ENCODE data around the gene NUBP2.

The NUBP2 gene

GRCh38 chr16:1782408-1783264 lies at the start of gene NUBP2, which contains the start of gene SPSB3:
TSS of gene NUBP2 (plus strand) at chr16:1782960. CDS start at chr16:1783021, 61 bp downstream.
TSS of gene SPSB3 (minus strand) at chr16:1782571. CDS start at chr16:1781483, 1,088 bp downstream.
- DNase-seq (ENCODE audit: low read depth): peak; percentile 95

- DNase-seq (ENCODE audit: low read depth): no peak
Observed at GRCh38 chr16:1734123-1734522, 48.6 kb upstream of the NUBP2 start.

- DNase-seq (ENCODE audit: low read depth): no peak
Observed at GRCh38 chr16:1734816-1735215, 47.9 kb upstream of the NUBP2 start.

- DNase-seq (ENCODE audit: low read depth): no peak
Observed at GRCh38 chr16:1740234-1740633, 42.5 kb upstream of the NUBP2 start.

DNA sequence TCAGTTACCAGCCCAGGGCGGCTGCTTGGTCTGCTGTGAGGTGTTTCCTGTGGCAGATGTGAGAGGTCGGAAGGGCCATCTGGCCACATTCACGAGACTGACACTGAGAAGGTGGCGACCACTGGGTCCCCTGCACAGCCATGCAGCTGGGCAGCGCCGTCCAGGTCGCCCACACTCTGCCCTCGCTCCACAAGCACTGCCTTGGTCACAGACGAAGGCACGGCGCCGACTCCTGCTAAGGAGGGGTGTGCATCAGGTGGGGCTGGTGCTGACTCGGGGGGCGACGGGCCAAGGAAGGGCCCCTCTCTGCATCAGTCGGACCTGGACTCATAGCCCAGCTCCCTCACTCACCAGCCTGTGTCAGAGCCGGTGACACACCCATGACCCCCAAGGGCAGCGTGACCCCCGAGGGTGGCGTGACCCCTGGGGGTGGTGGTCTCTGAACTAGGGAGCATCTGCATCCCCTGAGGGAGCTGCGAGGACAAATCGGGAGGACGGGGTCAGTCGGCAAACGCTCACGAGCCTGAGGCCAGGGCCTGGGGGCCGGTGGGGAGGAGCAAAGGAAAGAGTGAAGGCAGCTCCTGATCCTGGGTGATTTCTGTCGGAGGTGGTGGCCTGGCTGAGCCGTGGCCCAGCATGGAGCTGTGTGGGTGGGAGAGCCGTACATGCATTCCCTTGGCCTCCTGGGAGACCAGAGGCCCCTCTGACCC lies 41.8 kb upstream of the NUBP2 start:
- DNase-seq (ENCODE audit: low read depth): no peak

DNA sequence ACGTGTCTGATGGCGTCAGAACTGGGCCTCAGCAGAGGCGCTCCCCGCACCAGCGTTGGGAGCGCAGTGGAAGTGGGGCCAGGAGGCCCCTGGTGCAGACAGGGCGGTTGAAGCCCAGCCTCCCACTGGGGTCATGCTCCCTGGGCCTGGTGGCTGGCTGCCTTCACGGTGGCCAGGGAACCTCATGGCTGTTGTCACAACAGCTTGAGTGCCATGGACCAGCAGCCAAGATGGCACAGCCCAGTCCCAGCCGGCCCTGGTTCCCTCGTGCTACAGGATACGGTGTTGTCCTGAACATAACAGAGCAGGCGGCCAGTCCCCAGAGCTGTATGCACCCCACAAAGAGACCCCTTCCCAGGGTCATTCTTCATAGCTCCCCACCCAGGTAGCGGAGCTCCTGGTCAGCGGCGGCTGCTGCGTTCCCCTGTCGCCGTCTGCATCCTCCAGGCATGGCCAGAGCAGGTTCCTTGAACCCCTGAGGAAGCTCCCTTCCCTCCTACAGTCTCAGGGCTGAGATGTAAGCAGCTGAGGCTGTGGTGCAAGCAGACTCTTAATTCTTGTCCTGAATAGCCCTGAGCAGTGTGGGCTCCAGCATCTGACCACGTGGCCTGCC lies 41.1 kb upstream of the NUBP2 start:
- DNase-seq (ENCODE audit: low read depth): no peak

DNA sequence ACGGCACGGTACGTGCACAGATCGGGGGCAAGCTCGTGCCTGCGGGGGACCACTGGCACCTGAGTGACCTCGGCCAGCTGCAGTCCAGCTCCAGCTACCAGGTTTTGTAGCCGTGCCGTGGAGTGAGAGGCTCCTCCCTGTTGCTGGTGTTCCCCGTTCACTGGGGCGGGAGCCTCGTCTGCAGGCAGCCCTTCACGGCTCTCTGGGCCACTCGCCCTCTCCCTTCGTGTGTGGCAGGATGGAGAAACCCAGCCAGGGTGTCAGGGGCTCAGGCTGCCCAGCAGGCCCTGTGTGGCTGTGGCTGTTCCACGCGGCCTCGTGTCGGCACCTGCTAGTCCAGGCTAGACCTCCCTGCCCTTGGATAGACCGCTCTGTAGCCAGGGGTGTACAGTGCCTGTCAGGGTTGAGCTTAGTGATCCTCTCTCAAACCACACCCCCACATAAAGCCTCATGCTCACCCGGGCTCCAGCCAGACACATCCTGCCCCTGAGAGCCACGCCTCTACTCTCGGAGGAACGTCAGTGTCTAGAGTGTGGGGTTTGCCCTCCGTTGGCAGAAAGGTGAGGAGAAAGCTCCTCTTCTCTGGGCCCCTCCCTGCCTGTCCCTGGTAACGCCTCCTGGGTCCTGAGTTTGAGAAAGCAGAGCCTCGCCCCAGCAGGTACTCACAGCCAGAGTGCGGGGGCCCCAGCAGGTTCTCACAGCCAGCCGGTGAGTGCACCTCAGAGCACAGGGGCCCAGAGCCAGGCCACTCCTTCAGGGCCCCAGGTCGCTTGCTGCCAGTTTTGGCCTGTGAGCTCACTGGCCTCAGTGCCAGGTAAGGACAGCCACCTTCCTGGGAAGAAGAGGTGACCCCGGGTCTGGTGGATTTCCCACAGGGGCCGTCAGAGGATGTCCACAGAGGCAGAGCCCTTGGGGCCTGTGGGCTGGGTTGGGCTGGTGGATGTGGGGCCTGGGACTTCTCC lies 39.1 kb upstream of the NUBP2 start:
- no peak for DNase-seq (ENCODE audit: low read depth)

DNA sequence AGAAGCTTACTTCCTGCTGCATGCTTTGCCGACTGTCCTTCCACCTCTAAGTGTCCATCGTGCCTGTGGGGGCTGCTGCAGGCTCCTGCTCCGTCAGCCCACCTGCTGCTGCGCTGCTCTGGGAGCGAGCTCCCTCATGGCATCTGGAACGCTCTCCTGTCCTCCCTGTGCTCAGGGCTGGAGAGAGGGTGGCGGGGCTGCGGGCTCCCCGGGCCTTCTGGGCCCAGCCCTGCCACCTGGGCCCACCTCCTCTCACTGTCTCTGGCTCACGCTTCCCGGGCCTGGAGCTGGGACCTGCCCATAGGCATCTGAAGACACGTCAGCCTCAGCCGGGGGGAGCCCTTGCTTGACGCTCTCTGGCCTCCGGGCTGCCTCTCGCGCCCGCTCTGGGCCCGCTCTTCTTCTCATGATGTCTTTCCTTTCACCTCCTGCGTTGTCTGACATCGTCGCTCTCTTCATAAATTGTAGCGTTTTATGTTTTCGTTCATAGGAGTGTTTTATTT lies 38.4 kb upstream of the NUBP2 start:
- no peak for DNase-seq (ENCODE audit: low read depth)

GRCh38 chr16:1745181-1745899 lies 37.4 kb upstream of the NUBP2 start:
- no peak for DNase-seq (ENCODE audit: low read depth)

DNA sequence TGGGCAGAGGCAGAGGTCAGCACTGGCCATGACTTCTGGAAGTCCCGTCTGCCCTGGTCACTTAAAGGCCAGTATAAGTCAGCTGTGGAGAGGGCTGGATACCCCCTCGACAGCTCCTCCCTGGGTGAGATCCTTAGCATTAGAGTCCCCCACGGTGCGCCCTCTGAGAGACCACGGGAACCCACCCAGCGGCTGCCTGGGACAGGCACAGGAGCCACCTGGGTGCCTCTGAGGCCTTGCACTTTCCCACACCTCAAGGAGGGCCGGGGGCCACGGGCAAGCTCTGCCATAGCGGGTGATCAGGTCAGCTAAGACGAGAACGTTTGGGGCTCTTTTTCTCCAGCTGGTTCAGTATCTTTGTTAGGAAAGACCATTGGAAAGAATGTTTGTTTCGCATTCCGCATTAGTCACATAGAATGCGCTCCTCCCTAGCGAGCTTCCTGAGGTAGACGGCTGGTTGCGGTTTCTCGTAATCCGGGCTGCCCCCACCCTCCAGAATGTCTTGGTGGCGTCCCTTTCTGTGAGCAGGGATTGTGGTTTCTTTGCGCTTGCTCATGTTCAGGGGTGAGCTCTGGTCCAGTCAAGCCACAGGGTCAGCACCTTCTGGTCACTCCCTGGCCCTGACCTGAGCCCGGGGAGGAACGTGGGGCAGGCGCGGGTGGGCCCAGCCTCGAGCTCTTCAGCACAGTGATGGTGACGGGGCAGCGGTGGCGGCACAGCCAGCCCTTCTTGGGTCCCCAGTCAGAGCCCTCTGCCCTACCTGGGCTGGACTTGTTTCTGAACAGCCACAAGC lies 36.7 kb upstream of the NUBP2 start:
- DNase-seq (ENCODE audit: low read depth): no peak

- DNase-seq (ENCODE audit: low read depth): no peak
Observed at GRCh38 chr16:1746693-1747195, 36.0 kb upstream of the NUBP2 start.

DNA sequence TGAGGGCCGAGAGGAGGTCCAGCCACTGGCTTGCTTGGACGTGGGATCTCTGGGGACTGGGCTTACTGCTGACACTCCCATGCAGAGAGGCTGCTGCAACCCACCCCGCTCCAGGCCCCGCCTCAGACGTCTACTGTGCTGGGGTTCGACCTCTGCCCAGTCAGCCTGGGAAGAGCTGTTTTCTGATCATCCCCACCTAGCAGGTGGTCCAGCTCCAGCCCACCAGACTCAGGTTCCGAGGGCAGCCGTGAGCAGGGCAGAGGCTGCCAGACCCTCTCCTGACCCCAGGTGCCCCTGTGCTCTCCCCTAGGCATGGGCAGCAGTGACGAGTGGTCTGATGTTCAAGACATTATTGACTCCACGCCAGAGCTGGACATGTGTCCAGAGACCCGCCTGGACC lies 34.8 kb upstream of the NUBP2 start:
- DNase-seq (ENCODE audit: low read depth): no peak

GRCh38 chr16:1749152-1750117 lies 33.3 kb upstream of the NUBP2 start:
- DNase-seq (ENCODE audit: low read depth): no peak

DNA sequence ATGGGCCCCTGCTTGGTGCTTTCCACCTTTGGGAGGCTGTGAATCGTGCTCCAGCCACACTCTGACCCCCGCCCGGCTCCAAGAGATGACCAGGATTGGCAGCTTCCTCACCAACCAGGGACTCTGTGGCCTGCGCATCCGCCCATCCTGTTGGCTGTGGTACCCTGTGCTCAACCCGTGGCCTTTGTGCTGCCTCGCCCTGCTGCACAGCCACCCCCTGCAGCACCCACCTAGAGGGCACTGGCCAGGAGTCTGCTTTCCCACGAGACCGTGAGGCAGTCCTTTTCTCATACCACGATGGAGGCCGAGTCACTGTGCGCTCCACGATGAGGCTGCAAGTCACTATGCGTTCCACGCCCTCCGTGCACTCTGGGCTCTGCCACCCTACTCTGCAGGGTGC lies 30.8 kb upstream of the NUBP2 start:
- DNase-seq (ENCODE audit: low read depth): no peak

DNA sequence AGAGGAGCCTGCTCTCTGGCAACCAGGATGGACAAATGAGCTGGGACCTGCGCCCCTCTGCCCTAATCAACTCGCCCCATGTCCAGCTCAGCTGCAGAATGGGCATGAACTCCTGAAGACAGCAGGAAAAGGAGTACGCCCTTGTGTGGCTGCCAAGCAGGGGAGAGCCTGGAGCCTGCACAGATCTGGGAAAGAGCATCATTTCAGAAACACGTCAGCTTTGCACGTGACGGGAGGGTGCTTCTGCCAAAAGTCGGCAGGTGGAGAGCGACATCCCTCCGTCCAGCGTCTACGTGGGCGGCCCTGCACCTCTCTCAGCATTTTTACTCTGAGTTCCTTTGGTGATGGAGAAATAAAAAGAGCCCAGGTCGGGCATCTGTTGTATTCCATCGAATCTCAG lies 29.9 kb upstream of the NUBP2 start:
- no peak for DNase-seq (ENCODE audit: low read depth)

DNA sequence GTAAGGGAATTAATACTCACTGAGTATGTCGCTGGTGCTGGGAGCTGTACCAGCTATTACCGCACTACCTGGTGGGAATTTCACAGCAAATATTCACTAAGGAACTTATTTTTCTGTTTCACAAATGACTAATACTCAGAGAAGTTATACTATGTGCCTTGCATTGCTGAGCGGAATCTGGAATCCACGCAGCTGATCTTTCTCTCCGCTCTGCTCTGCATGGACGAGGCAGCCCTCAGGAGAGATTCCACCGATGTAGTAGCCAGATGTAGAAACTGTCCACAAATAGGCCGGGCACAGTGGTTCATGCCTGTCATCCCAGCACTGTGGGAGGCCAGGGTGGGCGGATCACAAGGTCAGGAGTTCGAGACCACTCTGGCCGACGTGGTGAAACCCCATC lies 28.6 kb upstream of the NUBP2 start:
- no peak for DNase-seq (ENCODE audit: low read depth)

GRCh38 chr16:1757714-1758461 lies 24.9 kb upstream of the NUBP2 start:
- no peak for DNase-seq (ENCODE audit: low read depth)

DNA sequence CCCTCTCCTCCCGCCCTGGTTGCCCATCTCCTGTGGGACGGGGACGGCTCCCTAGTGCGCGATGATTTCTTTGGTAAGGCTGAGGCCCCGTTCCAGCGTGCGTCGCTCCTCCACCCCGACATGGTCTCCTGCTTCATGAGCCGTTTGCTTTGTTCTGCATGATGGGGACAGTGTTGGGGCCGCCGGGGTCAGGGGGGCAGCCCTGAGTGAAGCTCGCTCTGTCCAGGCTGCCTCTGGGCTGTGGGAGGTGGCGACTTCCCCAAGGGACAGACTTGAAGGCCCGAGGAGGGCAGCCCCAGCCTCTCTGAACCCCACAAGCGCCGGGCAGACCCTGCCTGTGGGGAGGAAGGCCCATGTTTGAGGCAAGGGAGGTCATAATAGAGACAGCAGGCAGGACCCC lies 23.8 kb upstream of the NUBP2 start:
- DNase-seq (ENCODE audit: low read depth): no peak
